Gastroesophageal sphincter (tissue), 3 donors: ENCODE data around the gene SEPTIN1.

Experiments
- POLR2A ChIP-seq, 2 donors: fragments of 450-650 bp; IDR thresholded peaks; one replicate each; pipeline ENCODE4 v1.6.1; 2017; ENCODE audit warnings: antibody characterized with exemption in 2 of 2, mild to moderate bottlenecking in 2 of 2, moderate library complexity in 1 of 2
- POLR2AphosphoS5 ChIP-seq: sonication (generic); formaldehyde crosslinking; IDR thresholded peaks from one replicate; pipeline ENCODE4 v1.6.1; 2017; ENCODE audit warnings: antibody characterized with exemption
- TF ChIP-seq, protein P1 (sequence below), 4 experiments: fragments of 200-600 bp in 2 of 4; fragments of 450-650 bp in 2 of 4; sonication (generic) in 1 of 4; IDR thresholded peaks; one replicate each; pipeline ENCODE4 v1.5.1; 2017 to 2019; ENCODE audit warnings: antibody characterized with exemption in 4 of 4, mild to moderate bottlenecking in 2 of 4, moderate library complexity in 2 of 4

DNA sequence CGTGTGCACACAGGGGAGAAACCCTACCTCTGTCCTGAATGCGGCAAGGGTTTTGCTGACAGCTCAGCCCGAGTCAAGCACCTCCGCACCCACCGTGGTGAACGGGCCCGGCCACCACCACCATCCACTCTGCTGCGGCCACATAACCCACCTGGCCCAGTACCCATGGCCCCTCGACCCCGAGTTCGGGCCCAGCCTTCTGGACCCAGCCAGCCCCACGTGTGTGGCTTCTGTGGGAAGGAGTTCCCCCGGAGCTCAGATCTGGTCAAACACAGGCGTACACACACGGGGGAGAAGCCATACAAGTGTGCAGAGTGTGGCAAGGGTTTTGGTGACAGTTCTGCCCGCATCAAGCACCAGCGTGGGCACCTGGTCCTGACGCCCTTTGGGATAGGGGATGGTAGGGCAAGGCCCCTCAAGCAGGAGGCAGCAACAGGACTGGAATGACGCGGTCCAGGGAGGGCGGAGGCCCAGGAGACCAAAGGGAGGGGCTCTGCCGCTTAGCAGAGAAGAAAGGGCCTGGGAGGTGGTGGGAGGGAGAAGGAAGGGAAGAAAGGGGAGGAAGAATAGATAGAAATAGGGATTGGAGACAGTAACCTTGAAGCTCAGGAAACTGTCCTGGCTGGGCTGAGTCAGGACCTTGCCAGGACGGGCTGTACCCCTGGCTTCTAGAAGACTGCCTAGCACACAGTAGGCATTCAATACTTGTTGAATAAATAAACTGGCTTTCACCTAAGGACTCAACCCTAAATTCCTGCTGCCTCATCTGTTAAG lies 16.5 kb upstream of the SEPTIN1 start:
- TF ChIP-seq, protein P1, sequence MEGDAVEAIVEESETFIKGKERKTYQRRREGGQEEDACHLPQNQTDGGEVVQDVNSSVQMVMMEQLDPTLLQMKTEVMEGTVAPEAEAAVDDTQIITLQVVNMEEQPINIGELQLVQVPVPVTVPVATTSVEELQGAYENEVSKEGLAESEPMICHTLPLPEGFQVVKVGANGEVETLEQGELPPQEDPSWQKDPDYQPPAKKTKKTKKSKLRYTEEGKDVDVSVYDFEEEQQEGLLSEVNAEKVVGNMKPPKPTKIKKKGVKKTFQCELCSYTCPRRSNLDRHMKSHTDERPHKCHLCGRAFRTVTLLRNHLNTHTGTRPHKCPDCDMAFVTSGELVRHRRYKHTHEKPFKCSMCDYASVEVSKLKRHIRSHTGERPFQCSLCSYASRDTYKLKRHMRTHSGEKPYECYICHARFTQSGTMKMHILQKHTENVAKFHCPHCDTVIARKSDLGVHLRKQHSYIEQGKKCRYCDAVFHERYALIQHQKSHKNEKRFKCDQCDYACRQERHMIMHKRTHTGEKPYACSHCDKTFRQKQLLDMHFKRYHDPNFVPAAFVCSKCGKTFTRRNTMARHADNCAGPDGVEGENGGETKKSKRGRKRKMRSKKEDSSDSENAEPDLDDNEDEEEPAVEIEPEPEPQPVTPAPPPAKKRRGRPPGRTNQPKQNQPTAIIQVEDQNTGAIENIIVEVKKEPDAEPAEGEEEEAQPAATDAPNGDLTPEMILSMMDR (IDR thresholded peaks at IDR 0.05), result no peak
- TF ChIP-seq POLR2AphosphoS5 (no peak), POLR2A (IDR thresholded peaks at IDR 0.05) (no peak)
